ENCODE results near the gene TCERG1L.

DNA sequence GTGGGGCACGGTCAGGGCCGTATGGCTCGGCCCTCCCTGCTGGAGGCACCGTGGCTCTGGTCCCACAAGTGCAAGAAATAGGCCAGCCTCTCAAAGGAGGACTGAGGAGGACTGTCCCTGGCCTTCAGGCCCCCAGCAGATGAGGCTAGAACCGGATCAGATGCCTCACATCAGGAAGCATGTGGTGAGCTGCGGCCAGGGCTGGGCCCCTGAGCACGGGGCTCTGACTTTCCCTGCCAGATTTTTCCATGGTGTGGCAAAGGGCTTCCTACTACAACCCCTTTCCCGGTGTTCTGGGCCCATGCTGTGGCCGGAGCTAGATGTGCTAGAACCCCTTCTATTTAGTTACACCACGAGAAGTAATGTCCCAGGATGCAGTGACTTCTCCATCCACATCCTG is 100.4 kb downstream of the TCERG1L start:
- TF ChIP-seq, protein P1, sequence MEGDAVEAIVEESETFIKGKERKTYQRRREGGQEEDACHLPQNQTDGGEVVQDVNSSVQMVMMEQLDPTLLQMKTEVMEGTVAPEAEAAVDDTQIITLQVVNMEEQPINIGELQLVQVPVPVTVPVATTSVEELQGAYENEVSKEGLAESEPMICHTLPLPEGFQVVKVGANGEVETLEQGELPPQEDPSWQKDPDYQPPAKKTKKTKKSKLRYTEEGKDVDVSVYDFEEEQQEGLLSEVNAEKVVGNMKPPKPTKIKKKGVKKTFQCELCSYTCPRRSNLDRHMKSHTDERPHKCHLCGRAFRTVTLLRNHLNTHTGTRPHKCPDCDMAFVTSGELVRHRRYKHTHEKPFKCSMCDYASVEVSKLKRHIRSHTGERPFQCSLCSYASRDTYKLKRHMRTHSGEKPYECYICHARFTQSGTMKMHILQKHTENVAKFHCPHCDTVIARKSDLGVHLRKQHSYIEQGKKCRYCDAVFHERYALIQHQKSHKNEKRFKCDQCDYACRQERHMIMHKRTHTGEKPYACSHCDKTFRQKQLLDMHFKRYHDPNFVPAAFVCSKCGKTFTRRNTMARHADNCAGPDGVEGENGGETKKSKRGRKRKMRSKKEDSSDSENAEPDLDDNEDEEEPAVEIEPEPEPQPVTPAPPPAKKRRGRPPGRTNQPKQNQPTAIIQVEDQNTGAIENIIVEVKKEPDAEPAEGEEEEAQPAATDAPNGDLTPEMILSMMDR (IDR thresholded peaks at IDR 0.05): no peak
- no peak for TF ChIP-seq POLR2A (IDR thresholded peaks at IDR 0.05)

Measured in body of pancreas (tissue), 4 donors.